ENCODE data around the gene ABHD12B. TPM values are rescaled to one million over a fixed set of nuclear protein-coding genes. Genes with fewer than 3 reads are reported as not detected.

The ABHD12B gene
- total and polyA plus RNA-seq, 10 donors = not detected

- Histone ChIP-seq H3K36me3 (peaks cover 0 to 10% (median 3%) of the 10 kb centered on the region in 6 donors), H3K27ac (peak overlapping the region in 6 of 8 donors; percentile 95 to 99 (median 98)), H3K4me3 (peak overlapping the region in 7 of 8 donors; percentile 79 to 94 (median 90)), H3K9me3 (no peaks in the 10 kb centered on the region), H3K27me3 (replicated peaks in 1 of 7) (no peaks in the 10 kb centered on the region), H3K4me1 (peaks cover 14 to 80% (median 62%) of the 10 kb centered on the region in 6 donors)
- 46 to 61% (median 54%) methylated on average over 10 of the region's 10 CpGs for WGBS, 5 donors
- DNase-seq = no peak
- TF ChIP-seq POLR2A (IDR thresholded peaks at IDR 0.05) = no peak
- TF ChIP-seq, protein P1, sequence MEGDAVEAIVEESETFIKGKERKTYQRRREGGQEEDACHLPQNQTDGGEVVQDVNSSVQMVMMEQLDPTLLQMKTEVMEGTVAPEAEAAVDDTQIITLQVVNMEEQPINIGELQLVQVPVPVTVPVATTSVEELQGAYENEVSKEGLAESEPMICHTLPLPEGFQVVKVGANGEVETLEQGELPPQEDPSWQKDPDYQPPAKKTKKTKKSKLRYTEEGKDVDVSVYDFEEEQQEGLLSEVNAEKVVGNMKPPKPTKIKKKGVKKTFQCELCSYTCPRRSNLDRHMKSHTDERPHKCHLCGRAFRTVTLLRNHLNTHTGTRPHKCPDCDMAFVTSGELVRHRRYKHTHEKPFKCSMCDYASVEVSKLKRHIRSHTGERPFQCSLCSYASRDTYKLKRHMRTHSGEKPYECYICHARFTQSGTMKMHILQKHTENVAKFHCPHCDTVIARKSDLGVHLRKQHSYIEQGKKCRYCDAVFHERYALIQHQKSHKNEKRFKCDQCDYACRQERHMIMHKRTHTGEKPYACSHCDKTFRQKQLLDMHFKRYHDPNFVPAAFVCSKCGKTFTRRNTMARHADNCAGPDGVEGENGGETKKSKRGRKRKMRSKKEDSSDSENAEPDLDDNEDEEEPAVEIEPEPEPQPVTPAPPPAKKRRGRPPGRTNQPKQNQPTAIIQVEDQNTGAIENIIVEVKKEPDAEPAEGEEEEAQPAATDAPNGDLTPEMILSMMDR (IDR thresholded peaks at IDR 0.05 in 8 of 11, conservative IDR thresholded peaks at IDR 0.05 in 3 of 11) = no peak
- TF ChIP-seq POLR2AphosphoS5 (IDR thresholded peaks at IDR 0.05) = no peak
- intact Hi-C loops (cut with DNase I; ENCODE audit: low total_unique reads) = no loop called here
Observed at GRCh38 chr14:50828721-50829488, 42.9 kb upstream of the ABHD12B start.

DNA sequence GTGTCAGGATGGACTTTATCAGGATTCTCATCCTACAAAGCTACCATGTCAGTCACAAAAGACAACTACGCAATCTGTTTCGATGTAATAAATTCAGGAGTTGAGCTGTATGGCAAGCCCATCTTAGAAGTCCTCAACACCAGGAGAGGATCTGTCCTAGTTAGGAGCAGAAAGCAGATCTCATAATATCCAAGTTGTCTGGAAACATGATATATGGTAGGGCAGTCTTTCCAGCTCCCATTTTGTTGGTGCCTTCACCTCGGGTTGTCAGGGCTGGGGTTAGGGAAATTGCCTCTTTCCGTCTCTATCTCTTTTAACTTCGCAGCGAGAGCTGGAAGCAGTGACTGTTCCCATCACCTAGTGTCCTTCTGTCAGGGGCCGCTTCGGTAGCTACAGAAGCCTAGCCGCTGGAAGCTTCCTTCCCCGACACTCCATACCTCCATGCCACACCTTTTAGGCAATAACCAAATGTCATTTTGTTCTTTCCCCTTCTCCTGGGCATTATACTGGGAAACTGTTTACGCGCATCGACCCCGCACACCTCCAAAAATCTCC lies 42.3 kb upstream of the ABHD12B start:
- H3K9me3 ChIP-seq = no peaks in the 10 kb centered on the region
- 14 to 18% (median 15%) methylated on average over 14 of the region's 14 CpGs for WGBS, 5 donors
- TF ChIP-seq POLR2A (IDR thresholded peaks at IDR 0.05) (no peak), POLR2AphosphoS5 (IDR thresholded peaks at IDR 0.05) (no peak)
- TF ChIP-seq, protein P1 (IDR thresholded peaks at IDR 0.05 in 8 of 11, conservative IDR thresholded peaks at IDR 0.05 in 3 of 11) = no peak
- no peaks in the 10 kb centered on the region for H3K27me3 ChIP-seq (replicated peaks in 1 of 7)
- H3K36me3 ChIP-seq = peaks cover 0 to 10% (median 3%) of the 10 kb centered on the region in 6 donors
- H3K4me3 ChIP-seq = peak overlapping the region; percentile 79 to 94 (median 88)
- DNase-seq = no peak
- intact Hi-C loops (cut with DNase I; ENCODE audit: low total_unique reads) = no loop called here
- peaks cover 14 to 80% (median 57%) of the 10 kb centered on the region in 6 donors for H3K4me1 ChIP-seq
- peak overlapping the region; percentile 95 to 99 (median 97) for H3K27ac ChIP-seq

DNA sequence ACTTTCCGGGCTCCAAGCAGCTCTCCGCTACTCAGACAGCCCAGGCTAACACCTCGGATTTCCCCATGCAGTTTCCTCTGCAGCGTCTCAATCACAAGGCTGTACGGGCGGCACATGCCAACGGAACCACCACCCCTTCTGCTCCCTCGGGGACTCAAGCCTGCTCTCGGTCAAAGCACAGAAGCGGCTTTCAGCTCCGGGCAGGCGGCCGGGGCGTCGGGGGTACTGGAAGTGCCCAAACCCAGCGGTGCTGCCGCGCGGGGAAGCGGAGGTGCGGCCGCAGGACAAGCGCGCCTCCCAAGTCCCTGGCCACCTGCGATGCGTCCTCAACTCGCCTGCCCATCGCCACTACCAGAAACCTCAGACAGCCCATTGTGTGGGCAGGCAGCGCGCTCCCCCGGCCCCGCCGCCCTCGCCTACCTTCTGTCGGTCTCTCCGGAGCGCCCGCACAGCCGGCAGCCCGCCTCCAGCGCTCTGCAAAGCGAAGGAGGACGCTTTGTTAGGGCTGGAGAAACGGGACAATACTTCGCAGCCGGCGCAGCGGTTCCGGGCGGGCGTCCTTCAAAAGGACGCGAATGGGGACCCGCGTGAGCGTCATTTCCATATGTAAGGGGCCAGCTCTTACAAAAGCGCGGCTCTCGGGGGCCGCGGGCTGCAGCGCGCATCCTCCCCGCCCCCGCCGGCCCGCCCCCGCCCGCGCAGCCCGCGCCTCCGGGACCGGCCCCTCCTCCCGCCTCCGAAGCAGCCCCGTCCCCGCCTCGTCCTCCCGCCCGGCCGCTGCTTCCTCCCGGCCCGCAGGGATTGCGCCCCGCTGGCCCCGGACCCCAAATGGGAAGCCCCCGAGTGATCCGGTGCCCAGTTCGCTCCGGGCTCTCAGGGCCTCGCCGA lies 41.6 kb upstream of the ABHD12B start:
- no peaks in the 10 kb centered on the region for H3K9me3 ChIP-seq
- 0 to 1% (median 0%) methylated on average over 42 to 93 of the region's 93 CpGs for WGBS, 5 donors
- DNase-seq = peak; percentile 94
- H3K27me3 ChIP-seq (replicated peaks in 1 of 7) = no peaks in the 10 kb centered on the region
- H3K27ac ChIP-seq = peak overlapping the region; percentile 95 to 99 (median 97)
- H3K4me1 ChIP-seq = peaks cover 14 to 80% (median 57%) of the 10 kb centered on the region in 6 donors
- TF ChIP-seq, protein P1 (IDR thresholded peaks at IDR 0.05 in 8 of 11, conservative IDR thresholded peaks at IDR 0.05 in 3 of 11) = no peak
- peak; percentile 68 to 88 (median 86) for TF ChIP-seq POLR2AphosphoS5 (IDR thresholded peaks at IDR 0.05)
- intact Hi-C loops (cut with DNase I; ENCODE audit: low total_unique reads) = no loop called here
- H3K4me3 ChIP-seq = peak overlapping the region; percentile 79 to 94 (median 88)
- peaks cover 0 to 10% (median 3%) of the 10 kb centered on the region in 6 donors for H3K36me3 ChIP-seq

Measured in spleen (tissue), 11 donors.